ENCODE results near the gene ACAD11. TPM values are rescaled to one million over a fixed set of nuclear protein-coding genes. Genes with fewer than 3 reads are reported as not detected.

Gene ACAD11
- total RNA-seq, 1 experiment from 2014 or later: 15.6 TPM

GRCh38 chr3:132595014-132595413, 64.6 kb downstream of the ACAD11 start:
- H2AFZ ChIP-seq (ENCODE audit: low read length): no peak overlapping the region
- H2BK15ac ChIP-seq (ENCODE audit: low read depth, low read length): no peak overlapping the region
- H3K79me1 ChIP-seq (ENCODE audit: insufficient read depth, low read depth, low read length, poor library complexity, severe bottlenecking): no peaks in the 10 kb centered on the region
- no peak overlapping the region for H4K5ac ChIP-seq (ENCODE audit: insufficient read length, low read depth, low read length)
- H3K4ac ChIP-seq (ENCODE audit: low read depth, low read length): no peak overlapping the region
- no peak overlapping the region for H2BK5ac ChIP-seq (ENCODE audit: insufficient read length, low read length)
- no peaks in the 10 kb centered on the region for H3K79me2 ChIP-seq (ENCODE audit: insufficient read depth, low read length)
- peaks cover 0 to 7% (median 0%) of the 10 kb centered on the region in 3 experiments; a peak in 3 of 7 replicates for H3K36me3 Mint-ChIP-seq (ENCODE audit: insufficient read depth in 1 of 3, low read depth in 3 of 3)
- no peak overlapping the region for H3K23ac ChIP-seq (ENCODE audit: insufficient read length, low read depth, low read length)
- H4K8ac ChIP-seq (replicated peaks; ENCODE audit: insufficient read length, low read depth, low read length): no peak overlapping the region
- H4K20me1 ChIP-seq (ENCODE audit: control insufficient read depth, insufficient read depth, insufficient read length): no peaks in the 10 kb centered on the region
- H3K27ac ChIP-seq (ENCODE audit: insufficient read length, low read depth, low read length): no peak overlapping the region
- no peaks in the 10 kb centered on the region for H3K27me3 Mint-ChIP-seq (ENCODE audit: low read depth)
- no peaks in the 10 kb centered on the region for H3K27me3 ChIP-seq (ENCODE audit: insufficient read depth, low read length)
- peaks cover 4% of the 10 kb centered on the region; the same call in 1 of the 2 replicates for H3K4me1 ChIP-seq (ENCODE audit: insufficient read depth, low read length)
- no peak overlapping the region for H3K56ac ChIP-seq (ENCODE audit: insufficient read length, low read depth, low read length)
- H2AK5ac ChIP-seq (ENCODE audit: insufficient read length, low read length): no peak overlapping the region
- no peak overlapping the region for H3K14ac ChIP-seq (ENCODE audit: insufficient read depth, low read length)
- H2BK120ac ChIP-seq (ENCODE audit: low read depth, low read length, poor library complexity, severe bottlenecking): no peak overlapping the region
- no peak overlapping the region for H3T11ph ChIP-seq (ENCODE audit: low read length)
- H4K91ac ChIP-seq (ENCODE audit: insufficient read length, low read depth, low read length): no peak overlapping the region
- H3K23me2 ChIP-seq (ENCODE audit: insufficient read length, low read depth, low read length, poor library complexity, severe bottlenecking): no peaks in the 10 kb centered on the region
- no peak overlapping the region for H3K18ac ChIP-seq (ENCODE audit: insufficient read length, low read depth, low read length)
- H3K9me3 Mint-ChIP-seq: no peaks in the 10 kb centered on the region
- H3K9me3 ChIP-seq (ENCODE audit: control insufficient read depth, low read depth, low read length): no peaks in the 10 kb centered on the region
- H3K4me1 Mint-ChIP-seq: peaks cover 5 to 6% of the 10 kb centered on the region in 2 experiments
- no peak for TF ChIP-seq CTCF (conservative IDR thresholded peaks at IDR 0.05)
- H2BK20ac ChIP-seq (ENCODE audit: low read depth, low read length, poor library complexity, severe bottlenecking): no peak overlapping the region
- DNase-seq: peak; percentile 32
- no peak overlapping the region for H3K4me2 ChIP-seq (ENCODE audit: insufficient read depth, insufficient read length, low read length)
- H3K4me3 Mint-ChIP-seq: no peak overlapping the region
- 0 out of 7 replicates have a peak overlapping the region, but pooled peaks of 1 of the 3 experiments have one; percentile 5 for H3K27ac Mint-ChIP-seq
- no peak overlapping the region for H3K9ac ChIP-seq (ENCODE audit: extremely low read depth, insufficient read length, low read length)
- H2BK12ac ChIP-seq (ENCODE audit: insufficient read length, low read depth, low read length): no peak overlapping the region
